NCI-H526 (cell line): Measurements from ENCODE around the gene TMEM254.
"Not testable (repeated sequence)": the region's sequence is repeated elsewhere in the genome, so short reads cannot be mapped to it uniquely, and the experiment has no call there.

ENCODE experiments used
- DNase-seq, 2 experiments: peaks; one replicate each; lab custom pipeline; 2025; lab: John Stamatoyannopoulos, UW

Gene TMEM254

GRCh38 chr10:80077869-80078447, 507 bp upstream of the TMEM254 start:
- DNase-seq = no peak

GRCh38 chr10:80079312-80079719, 851 bp downstream of the TMEM254 start:
- no peak for DNase-seq

- no peak for DNase-seq
Measured at GRCh38 chr10:80081026-80081425, 2.6 kb downstream of the TMEM254 start.

GRCh38 chr10:80081801-80082750, 3.6 kb downstream of the TMEM254 start:
- no peak for DNase-seq

- DNase-seq = peak; percentile 44 to 54
Measured at GRCh38 chr10:80090121-80090520, 11.7 kb downstream of the TMEM254 start.

GRCh38 chr10:80094231-80094630, 15.8 kb downstream of the TMEM254 start:
- DNase-seq = no peak

GRCh38 chr10:80098272-80098671, 19.8 kb downstream of the TMEM254 start:
- not testable (repeated sequence) for DNase-seq

GRCh38 chr10:80099295-80099694, 20.8 kb downstream of the TMEM254 start:
- DNase-seq = not testable (repeated sequence)

GRCh38 chr10:80100116-80100515, 21.7 kb downstream of the TMEM254 start:
- DNase-seq = no peak

- peak in 1 of 2 experiments; percentile 5 for DNase-seq
Measured at GRCh38 chr10:80100861-80101695, 22.6 kb downstream of the TMEM254 start.

- peak in 1 of 2 experiments; percentile 24 for DNase-seq
Measured at GRCh38 chr10:80104066-80104926, 25.8 kb downstream of the TMEM254 start.

GRCh38 chr10:80108576-80109239, 30.2 kb downstream of the TMEM254 start:
- no peak for DNase-seq

- no peak for DNase-seq
Measured at GRCh38 chr10:80110986-80111385, 32.5 kb downstream of the TMEM254 start.

- DNase-seq = no peak
Measured at GRCh38 chr10:80118669-80119068, 40.2 kb downstream of the TMEM254 start.

GRCh38 chr10:80122110-80122710, 43.7 kb downstream of the TMEM254 start:
- DNase-seq = no peak

GRCh38 chr10:80122746-80123145, 44.3 kb downstream of the TMEM254 start:
- DNase-seq = no peak

- no peak for DNase-seq
Measured at GRCh38 chr10:80126876-80127275, 48.4 kb downstream of the TMEM254 start.

GRCh38 chr10:80131499-80131901, 53.0 kb downstream of the TMEM254 start:
- no peak for DNase-seq

- no peak for DNase-seq
Measured at GRCh38 chr10:80132299-80133139, 54.1 kb downstream of the TMEM254 start, which contains the start of gene PLAC9. PLAC9 (plus strand) TSS chr10:80132730; CDS start chr10:80132763, 33 bp downstream.
